ENCODE measurements around the gene MYO1F. TPM values are rescaled to one million over a fixed set of nuclear protein-coding genes. Genes with fewer than 3 reads are reported as not detected.

The MYO1F gene
- total and polyA plus RNA-seq, 2 of the 13 experiments (the other 11 are each of a cell fraction or from before 2014, with no cell fraction given), result 0.09 to 0.13 TPM

DNA sequence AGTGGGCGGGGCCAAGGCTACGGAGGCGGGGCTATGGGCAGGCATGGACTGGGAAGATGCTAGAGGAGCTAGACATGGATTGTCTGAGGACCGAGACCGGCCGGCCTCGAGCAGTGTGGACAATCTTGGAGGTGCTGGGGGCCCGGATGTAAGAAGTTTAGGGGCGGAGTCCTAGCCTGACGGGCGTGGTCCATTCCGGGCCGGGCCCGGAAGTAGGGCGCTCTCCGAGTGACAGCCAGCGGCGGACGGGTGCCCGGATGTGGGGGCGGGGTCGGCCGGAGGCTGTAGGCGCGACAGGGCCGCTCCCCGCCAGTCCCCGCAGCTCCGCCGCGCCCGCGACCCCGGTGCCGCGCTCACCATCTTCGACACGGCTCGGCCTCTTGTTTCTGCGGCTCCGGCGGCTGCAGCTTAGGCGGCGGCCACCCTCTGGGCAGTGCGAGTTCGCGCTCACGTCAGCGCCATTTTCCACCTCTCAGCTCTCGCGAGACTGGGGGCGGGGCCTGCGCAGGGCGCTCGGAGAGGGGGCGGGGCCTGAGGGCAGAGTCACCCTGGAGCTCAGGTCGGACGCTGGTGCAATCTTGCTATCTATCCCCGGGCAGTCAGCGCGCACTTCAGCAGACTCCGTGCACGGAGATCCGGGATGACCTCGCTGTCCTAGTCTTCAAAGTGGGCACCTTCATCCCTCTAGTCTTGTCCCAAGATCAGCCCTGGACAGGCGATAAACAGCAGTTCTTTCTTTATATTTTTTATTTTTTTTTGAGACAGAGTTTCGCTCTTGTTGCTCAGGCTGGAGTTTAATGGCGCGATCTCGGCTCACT is 63.3 kb downstream of the MYO1F start, which contains the start of gene ZNF414 (continued):
- TF ChIP-seq, protein P1, sequence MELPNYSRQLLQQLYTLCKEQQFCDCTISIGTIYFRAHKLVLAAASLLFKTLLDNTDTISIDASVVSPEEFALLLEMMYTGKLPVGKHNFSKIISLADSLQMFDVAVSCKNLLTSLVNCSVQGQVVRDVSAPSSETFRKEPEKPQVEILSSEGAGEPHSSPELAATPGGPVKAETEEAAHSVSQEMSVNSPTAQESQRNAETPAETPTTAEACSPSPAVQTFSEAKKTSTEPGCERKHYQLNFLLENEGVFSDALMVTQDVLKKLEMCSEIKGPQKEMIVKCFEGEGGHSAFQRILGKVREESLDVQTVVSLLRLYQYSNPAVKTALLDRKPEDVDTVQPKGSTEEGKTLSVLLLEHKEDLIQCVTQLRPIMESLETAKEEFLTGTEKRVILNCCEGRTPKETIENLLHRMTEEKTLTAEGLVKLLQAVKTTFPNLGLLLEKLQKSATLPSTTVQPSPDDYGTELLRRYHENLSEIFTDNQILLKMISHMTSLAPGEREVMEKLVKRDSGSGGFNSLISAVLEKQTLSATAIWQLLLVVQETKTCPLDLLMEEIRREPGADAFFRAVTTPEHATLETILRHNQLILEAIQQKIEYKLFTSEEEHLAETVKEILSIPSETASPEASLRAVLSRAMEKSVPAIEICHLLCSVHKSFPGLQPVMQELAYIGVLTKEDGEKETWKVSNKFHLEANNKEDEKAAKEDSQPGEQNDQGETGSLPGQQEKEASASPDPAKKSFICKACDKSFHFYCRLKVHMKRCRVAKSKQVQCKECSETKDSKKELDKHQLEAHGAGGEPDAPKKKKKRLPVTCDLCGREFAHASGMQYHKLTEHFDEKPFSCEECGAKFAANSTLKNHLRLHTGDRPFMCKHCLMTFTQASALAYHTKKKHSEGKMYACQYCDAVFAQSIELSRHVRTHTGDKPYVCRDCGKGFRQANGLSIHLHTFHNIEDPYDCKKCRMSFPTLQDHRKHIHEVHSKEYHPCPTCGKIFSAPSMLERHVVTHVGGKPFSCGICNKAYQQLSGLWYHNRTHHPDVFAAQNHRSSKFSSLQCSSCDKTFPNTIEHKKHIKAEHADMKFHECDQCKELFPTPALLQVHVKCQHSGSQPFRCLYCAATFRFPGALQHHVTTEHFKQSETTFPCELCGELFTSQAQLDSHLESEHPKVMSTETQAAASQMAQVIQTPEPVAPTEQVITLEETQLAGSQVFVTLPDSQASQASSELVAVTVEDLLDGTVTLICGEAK (IDR thresholded peaks at IDR 0.05), result no peak
- TF ChIP-seq, protein P1 (CRISPR knock-in tag; IDR thresholded peaks at IDR 0.05), result no peak
- TF ChIP-seq NFE2L1 (CRISPR knock-in tag; IDR thresholded peaks at IDR 0.05; ENCODE audit: borderline replicate concordance) (no peak), IRF2 (CRISPR knock-in tag; IDR thresholded peaks at IDR 0.05) (no peak; the same call in none of the 2 replicates), ARNT2 (CRISPR knock-in tag; IDR thresholded peaks at IDR 0.05; ENCODE audit: low read depth) (peak; percentile 97), STAT5B (CRISPR knock-in tag; IDR thresholded peaks at IDR 0.05) (no peak), EZH2 (conservative IDR thresholded peaks at IDR 0.05; ENCODE audit: low read depth, low read length) (no peak)
- TF ChIP-seq, protein P2, sequence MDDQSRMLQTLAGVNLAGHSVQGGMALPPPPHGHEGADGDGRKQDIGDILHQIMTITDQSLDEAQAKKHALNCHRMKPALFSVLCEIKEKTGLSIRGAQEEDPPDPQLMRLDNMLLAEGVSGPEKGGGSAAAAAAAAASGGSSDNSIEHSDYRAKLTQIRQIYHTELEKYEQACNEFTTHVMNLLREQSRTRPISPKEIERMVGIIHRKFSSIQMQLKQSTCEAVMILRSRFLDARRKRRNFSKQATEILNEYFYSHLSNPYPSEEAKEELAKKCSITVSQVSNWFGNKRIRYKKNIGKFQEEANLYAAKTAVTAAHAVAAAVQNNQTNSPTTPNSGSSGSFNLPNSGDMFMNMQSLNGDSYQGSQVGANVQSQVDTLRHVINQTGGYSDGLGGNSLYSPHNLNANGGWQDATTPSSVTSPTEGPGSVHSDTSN (CRISPR knock-in tag; IDR thresholded peaks at IDR 0.05; ENCODE audit: borderline replicate concordance), result 0 out of 2 replicates have a peak, but pooled peaks have one; percentile 44
- TF ChIP-seq, protein P3, sequence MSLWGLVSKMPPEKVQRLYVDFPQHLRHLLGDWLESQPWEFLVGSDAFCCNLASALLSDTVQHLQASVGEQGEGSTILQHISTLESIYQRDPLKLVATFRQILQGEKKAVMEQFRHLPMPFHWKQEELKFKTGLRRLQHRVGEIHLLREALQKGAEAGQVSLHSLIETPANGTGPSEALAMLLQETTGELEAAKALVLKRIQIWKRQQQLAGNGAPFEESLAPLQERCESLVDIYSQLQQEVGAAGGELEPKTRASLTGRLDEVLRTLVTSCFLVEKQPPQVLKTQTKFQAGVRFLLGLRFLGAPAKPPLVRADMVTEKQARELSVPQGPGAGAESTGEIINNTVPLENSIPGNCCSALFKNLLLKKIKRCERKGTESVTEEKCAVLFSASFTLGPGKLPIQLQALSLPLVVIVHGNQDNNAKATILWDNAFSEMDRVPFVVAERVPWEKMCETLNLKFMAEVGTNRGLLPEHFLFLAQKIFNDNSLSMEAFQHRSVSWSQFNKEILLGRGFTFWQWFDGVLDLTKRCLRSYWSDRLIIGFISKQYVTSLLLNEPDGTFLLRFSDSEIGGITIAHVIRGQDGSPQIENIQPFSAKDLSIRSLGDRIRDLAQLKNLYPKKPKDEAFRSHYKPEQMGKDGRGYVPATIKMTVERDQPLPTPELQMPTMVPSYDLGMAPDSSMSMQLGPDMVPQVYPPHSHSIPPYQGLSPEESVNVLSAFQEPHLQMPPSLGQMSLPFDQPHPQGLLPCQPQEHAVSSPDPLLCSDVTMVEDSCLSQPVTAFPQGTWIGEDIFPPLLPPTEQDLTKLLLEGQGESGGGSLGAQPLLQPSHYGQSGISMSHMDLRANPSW (CRISPR knock-in tag; IDR thresholded peaks at IDR 0.05; ENCODE audit: borderline replicate concordance), result no peak; the same call in 1 of the 2 replicates
- TF ChIP-seq, protein P4, sequence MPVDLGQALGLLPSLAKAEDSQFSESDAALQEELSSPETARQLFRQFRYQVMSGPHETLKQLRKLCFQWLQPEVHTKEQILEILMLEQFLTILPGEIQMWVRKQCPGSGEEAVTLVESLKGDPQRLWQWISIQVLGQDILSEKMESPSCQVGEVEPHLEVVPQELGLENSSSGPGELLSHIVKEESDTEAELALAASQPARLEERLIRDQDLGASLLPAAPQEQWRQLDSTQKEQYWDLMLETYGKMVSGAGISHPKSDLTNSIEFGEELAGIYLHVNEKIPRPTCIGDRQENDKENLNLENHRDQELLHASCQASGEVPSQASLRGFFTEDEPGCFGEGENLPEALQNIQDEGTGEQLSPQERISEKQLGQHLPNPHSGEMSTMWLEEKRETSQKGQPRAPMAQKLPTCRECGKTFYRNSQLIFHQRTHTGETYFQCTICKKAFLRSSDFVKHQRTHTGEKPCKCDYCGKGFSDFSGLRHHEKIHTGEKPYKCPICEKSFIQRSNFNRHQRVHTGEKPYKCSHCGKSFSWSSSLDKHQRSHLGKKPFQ (CRISPR knock-in tag; IDR thresholded peaks at IDR 0.05; ENCODE audit: insufficient replicate concordance), result peak; percentile 35

All from HepG2 (cell line).